ENCODE data around the gene NOC4L. TPM values are rescaled to one million over a fixed set of nuclear protein-coding genes. Genes with fewer than 3 reads are reported as not detected.
A peak's percentile ranks its signal among the peaks of the same experiment; 100 is the strongest.
"Not testable (repeated sequence)": the region's sequence is repeated elsewhere in the genome, so short reads cannot be mapped to it uniquely, and the experiment has no call there.

Gene NOC4L
- polyA plus RNA-seq: 10 to 100 TPM; 15.8 to 22.6 (median 18.0) TPM

GRCh38 chr12:132144115-132144809 lies at the start of gene NOC4L, which contains the start of gene DDX51:
Gene NOC4L, plus strand, starts transcription at chr12:132144457. Its CDS starts 32 bp downstream, at chr12:132144489.
Gene DDX51, minus strand, starts transcription at chr12:132144319. Its CDS starts 23 bp downstream, at chr12:132144296.
- peak within 1 kb of the TSS; percentile 57 for H3K27ac ChIP-seq (ENCODE audit: low read depth, low read length)
- 0 to 1% (median 1%) methylated on average over 84 to 100 of the region's 100 CpGs for WGBS, 3 donors

GRCh38 chr12:132095520-132096409 lies 48.5 kb upstream of the NOC4L start:
- WGBS, 3 donors: 90 to 97% (median 96%) methylated on average over 11 of the region's 11 CpGs
- no peak overlapping the region for H3K27ac ChIP-seq (ENCODE audit: low read depth, low read length)

GRCh38 chr12:132099739-132100138 lies 44.5 kb upstream of the NOC4L start:
- 91 to 94% (median 92%) methylated on average over 12 of the region's 12 CpGs for WGBS, 3 donors
- no peak overlapping the region for H3K27ac ChIP-seq (ENCODE audit: low read depth, low read length)

- no peak overlapping the region for H3K27ac ChIP-seq (ENCODE audit: low read depth, low read length)
- WGBS, 3 donors: 93 to 95% (median 94%) methylated on average over 13 of the region's 13 CpGs
Observed at GRCh38 chr12:132100306-132101065, 43.8 kb upstream of the NOC4L start.

- no peak overlapping the region for H3K27ac ChIP-seq (ENCODE audit: low read depth, low read length)
- WGBS, 3 donors: 81 to 92% (median 89%) methylated on average over 9 of the region's 9 CpGs
Observed at GRCh38 chr12:132102297-132102696, 42.0 kb upstream of the NOC4L start.

- H3K27ac ChIP-seq (ENCODE audit: low read depth, low read length): not testable (repeated sequence)
- WGBS, 3 donors: 75 to 80% (median 78%) methylated on average over 14 of the region's 14 CpGs
Observed at GRCh38 chr12:132103072-132103471, 41.2 kb upstream of the NOC4L start.

GRCh38 chr12:132103542-132104308 lies 40.5 kb upstream of the NOC4L start:
- no peak overlapping the region for H3K27ac ChIP-seq (ENCODE audit: low read depth, low read length)
- WGBS, 3 donors: 89 to 93% (median 90%) methylated on average over 26 of the region's 26 CpGs

GRCh38 chr12:132105467-132105866 lies 38.8 kb upstream of the NOC4L start:
- no peak overlapping the region for H3K27ac ChIP-seq (ENCODE audit: low read depth, low read length)
- WGBS, 3 donors: 88 to 92% (median 89%) methylated on average over 6 of the region's 6 CpGs

- WGBS, 3 donors: 96 to 98% (median 97%) methylated on average over 7 of the region's 7 CpGs
- no peak overlapping the region for H3K27ac ChIP-seq (ENCODE audit: low read depth, low read length)
Observed at GRCh38 chr12:132106921-132107320, 37.3 kb upstream of the NOC4L start.

- no peak overlapping the region for H3K27ac ChIP-seq (ENCODE audit: low read depth, low read length)
- 80 to 88% (median 85%) methylated on average over 16 of the region's 16 CpGs for WGBS, 3 donors
Observed at GRCh38 chr12:132108211-132108832, 35.9 kb upstream of the NOC4L start.

GRCh38 chr12:132109741-132110140 lies 34.5 kb upstream of the NOC4L start:
- 86 to 89% (median 88%) methylated on average over 8 of the region's 8 CpGs for whole genome bisulfite sequencing, 3 donors
- H3K27ac ChIP-seq (ENCODE audit: low read depth, low read length): no peak overlapping the region

GRCh38 chr12:132110677-132111076 lies 33.6 kb upstream of the NOC4L start:
- 70 to 98% (median 98%) methylated on average over 3 of the region's 3 CpGs for WGBS, 3 donors
- H3K27ac ChIP-seq (ENCODE audit: low read depth, low read length): no peak overlapping the region

- WGBS, 3 donors: 85 to 88% (median 86%) methylated on average over 19 of the region's 19 CpGs
- H3K27ac ChIP-seq (ENCODE audit: low read depth, low read length): no peak overlapping the region
Observed at GRCh38 chr12:132111654-132112304, 32.5 kb upstream of the NOC4L start.

GRCh38 chr12:132114667-132115066 lies 29.6 kb upstream of the NOC4L start:
- 92 to 98% (median 94%) methylated on average over 6 of the region's 6 CpGs for WGBS, 3 donors
- H3K27ac ChIP-seq (ENCODE audit: low read depth, low read length): no peak overlapping the region

- no peak overlapping the region for H3K27ac ChIP-seq (ENCODE audit: low read depth, low read length)
- whole genome bisulfite sequencing, 3 donors: 91 to 99% (median 96%) methylated on average over 9 of the region's 9 CpGs
Observed at GRCh38 chr12:132115500-132115899, 28.8 kb upstream of the NOC4L start.

GRCh38 chr12:132116709-132117557 lies 27.3 kb upstream of the NOC4L start:
- H3K27ac ChIP-seq (ENCODE audit: low read depth, low read length): no peak overlapping the region
- WGBS, 3 donors: 96 to 98% (median 98%) methylated on average over 57 to 58 of the region's 58 CpGs

Data from adipose tissue (tissue), 3 donors.